ENCODE results near the gene TUBGCP3. TPM values are rescaled to one million over a fixed set of nuclear protein-coding genes. Genes with fewer than 3 reads are reported as not detected.

TUBGCP3 gene
- total RNA-seq, 2 experiments from 2014 or later = 30.6 to 31.3 TPM

DNA sequence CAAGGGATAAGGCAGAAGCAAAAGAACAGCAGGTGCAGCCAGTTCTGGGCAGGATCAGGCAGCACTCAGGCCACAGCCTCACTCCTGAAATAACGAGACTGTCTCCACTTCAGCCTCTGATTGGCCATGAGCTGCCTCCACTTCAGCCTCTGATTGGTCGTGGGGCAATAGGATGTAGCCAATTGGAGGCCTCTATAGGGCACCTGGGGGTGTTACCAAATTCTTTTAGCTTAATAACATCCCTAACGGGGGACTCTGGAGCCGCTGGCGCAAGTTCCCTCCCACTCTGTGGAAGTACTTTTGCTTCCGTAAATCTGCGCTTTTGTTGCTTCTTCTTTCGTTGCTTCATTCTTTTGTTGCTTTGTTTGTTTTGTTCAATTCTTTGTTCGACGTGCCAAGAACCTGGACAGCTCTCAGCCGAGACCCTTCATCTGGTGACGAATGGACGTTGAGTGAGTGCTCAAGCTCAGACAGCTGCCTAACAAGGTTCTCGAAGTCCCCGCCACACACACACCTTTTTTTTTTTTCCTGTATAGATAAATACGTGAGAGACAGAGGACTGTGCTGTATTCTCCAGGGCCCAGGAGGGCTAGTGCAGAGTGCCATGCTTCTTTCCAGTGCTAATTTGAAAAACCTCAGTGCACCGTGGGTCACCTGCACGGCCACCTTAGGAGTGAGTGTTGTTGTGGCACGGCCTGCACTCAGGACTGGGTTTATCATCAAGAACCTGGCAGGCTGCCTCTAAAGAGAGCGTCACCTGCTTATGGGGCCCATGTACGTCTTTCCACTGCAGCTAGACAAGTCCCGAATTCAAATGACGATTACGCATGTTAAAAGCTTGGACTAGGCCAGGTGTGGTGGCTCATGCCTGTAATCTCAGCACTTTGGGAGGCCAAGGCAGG, 32.0 kb upstream of the TUBGCP3 start:
- no peaks in the 10 kb centered on the region for H3K36me3 Mint-ChIP-seq (ENCODE audit: low read depth)
- DNase-seq (peak in 2 of 14 experiments; percentile 19 to 34), ATAC-seq (ENCODE audit: poor library complexity) (no peak)
- ChIA-PET POLR2A (no interaction called here), CTCF (no interaction called here)
- peaks cover 18% of the 10 kb centered on the region for H3K27me3 Mint-ChIP-seq
- Histone ChIP-seq H3K4me1 (ENCODE audit: insufficient read depth, low read length) (no peaks in the 10 kb centered on the region), H3K9me3 (ENCODE audit: control insufficient read depth in 1 of 2, insufficient read depth in 1 of 2, low read length in 2 of 2) (no peaks in the 10 kb centered on the region), H3K27ac (ENCODE audit: low read depth in 1 of 2, low read length in 2 of 2) (no peak overlapping the region), H3K27me3 (ENCODE audit: control insufficient read depth in 1 of 2, insufficient read depth in 2 of 2, low read length in 2 of 2) (no peaks in the 10 kb centered on the region), H3K4me3 (ENCODE audit: low read length) (no peak overlapping the region), H3K36me3 (ENCODE audit: insufficient read depth, low read length) (no peaks in the 10 kb centered on the region)
- H3K4me3 Mint-ChIP-seq = no peak overlapping the region
- no peaks in the 10 kb centered on the region for H3K9me3 Mint-ChIP-seq
- TF ChIP-seq, protein P1, sequence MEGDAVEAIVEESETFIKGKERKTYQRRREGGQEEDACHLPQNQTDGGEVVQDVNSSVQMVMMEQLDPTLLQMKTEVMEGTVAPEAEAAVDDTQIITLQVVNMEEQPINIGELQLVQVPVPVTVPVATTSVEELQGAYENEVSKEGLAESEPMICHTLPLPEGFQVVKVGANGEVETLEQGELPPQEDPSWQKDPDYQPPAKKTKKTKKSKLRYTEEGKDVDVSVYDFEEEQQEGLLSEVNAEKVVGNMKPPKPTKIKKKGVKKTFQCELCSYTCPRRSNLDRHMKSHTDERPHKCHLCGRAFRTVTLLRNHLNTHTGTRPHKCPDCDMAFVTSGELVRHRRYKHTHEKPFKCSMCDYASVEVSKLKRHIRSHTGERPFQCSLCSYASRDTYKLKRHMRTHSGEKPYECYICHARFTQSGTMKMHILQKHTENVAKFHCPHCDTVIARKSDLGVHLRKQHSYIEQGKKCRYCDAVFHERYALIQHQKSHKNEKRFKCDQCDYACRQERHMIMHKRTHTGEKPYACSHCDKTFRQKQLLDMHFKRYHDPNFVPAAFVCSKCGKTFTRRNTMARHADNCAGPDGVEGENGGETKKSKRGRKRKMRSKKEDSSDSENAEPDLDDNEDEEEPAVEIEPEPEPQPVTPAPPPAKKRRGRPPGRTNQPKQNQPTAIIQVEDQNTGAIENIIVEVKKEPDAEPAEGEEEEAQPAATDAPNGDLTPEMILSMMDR (IDR thresholded peaks at IDR 0.05) = no peak
- intact Hi-C loops (cut with DNase I, micrococcal nuclease) = no loop called here
- H3K27ac Mint-ChIP-seq = no peak overlapping the region
- H3K4me1 Mint-ChIP-seq (ENCODE audit: low read depth) = no peaks in the 10 kb centered on the region

DNA sequence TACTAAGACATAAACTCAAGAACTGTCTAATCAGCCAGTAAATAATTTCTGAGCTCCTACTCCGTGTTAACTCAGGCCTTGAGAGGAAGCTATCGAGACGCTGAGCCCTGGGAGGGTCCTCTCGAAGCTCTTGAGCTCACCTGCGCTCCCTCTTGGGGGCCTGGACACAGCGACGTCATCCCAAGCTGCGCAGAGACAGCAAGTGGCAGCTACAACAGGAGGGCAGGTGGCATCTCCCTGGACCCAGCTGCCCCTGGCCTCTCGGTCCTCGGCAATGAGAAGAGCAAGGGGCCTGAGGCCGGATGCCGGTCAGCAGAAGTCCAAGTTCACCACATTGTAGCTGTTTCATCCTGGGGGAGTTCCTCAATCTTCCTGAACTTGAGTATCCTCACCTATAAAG, 30.5 kb upstream of the TUBGCP3 start:
- Histone ChIP-seq H3K27me3 (ENCODE audit: control insufficient read depth in 1 of 2, insufficient read depth in 2 of 2, low read length in 2 of 2) (no peaks in the 10 kb centered on the region), H3K36me3 (ENCODE audit: insufficient read depth, low read length) (no peaks in the 10 kb centered on the region), H3K27ac (ENCODE audit: low read depth in 1 of 2, low read length in 2 of 2) (no peak overlapping the region), H3K4me1 (ENCODE audit: insufficient read depth, low read length) (no peaks in the 10 kb centered on the region), H3K4me3 (ENCODE audit: low read length) (no peak overlapping the region), H3K9me3 (ENCODE audit: control insufficient read depth in 1 of 2, insufficient read depth in 1 of 2, low read length in 2 of 2) (no peaks in the 10 kb centered on the region)
- H3K27me3 Mint-ChIP-seq = peaks cover 15% of the 10 kb centered on the region
- ATAC-seq (ENCODE audit: poor library complexity) = no peak
- intact Hi-C loops (cut with DNase I, micrococcal nuclease) = no loop called here
- no peaks in the 10 kb centered on the region for H3K36me3 Mint-ChIP-seq (ENCODE audit: low read depth)
- H3K27ac Mint-ChIP-seq = no peak overlapping the region
- no peak for DNase-seq
- POLR2A ChIA-PET = no interaction called here
- H3K4me1 Mint-ChIP-seq (ENCODE audit: low read depth) = no peaks in the 10 kb centered on the region
- H3K4me3 Mint-ChIP-seq = no peak overlapping the region
- TF ChIP-seq, protein P1 (IDR thresholded peaks at IDR 0.05) = no peak
- CTCF ChIA-PET = no interaction called here
- H3K9me3 Mint-ChIP-seq = no peaks in the 10 kb centered on the region

DNA sequence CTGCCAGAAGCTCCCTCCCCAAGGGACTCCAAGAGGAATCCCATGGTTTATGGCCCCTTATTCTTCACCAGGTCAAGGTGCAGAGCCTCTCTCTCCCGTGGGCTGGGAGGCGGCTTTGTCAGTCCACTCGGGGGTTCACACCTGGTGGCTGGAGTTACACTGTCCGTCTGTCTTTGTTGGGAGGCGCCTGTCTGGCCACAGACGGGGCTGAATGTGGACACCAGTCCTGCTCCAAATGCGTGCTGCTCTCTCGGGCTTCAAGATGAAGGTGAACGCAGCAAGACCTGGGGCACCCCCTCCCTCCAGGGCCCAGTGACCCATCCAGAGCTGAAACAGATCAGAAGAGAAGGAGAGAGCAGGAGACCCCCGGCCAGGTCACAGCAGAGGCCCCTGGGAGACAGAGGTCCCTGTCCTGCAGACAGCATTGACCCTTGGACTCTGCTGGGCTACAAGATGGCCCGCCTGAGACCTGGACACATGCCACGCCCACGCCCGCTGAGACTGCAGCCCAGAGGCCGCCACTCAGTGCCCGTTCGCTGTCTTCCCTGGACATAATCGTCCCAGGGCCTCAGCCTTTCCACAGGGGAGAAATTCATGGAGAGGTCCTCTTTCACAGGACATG, 29.9 kb upstream of the TUBGCP3 start:
- Mint-ChIP-seq H3K4me1 (ENCODE audit: low read depth) (no peaks in the 10 kb centered on the region), H3K27ac (no peak overlapping the region), H3K9me3 (no peaks in the 10 kb centered on the region), H3K4me3 (no peak overlapping the region), H3K27me3 (peaks cover 14% of the 10 kb centered on the region), H3K36me3 (ENCODE audit: low read depth) (no peaks in the 10 kb centered on the region)
- no peaks in the 10 kb centered on the region for H3K27me3 ChIP-seq (ENCODE audit: control insufficient read depth in 1 of 2, insufficient read depth in 2 of 2, low read length in 2 of 2)
- DNase-seq = no peak
- CTCF ChIA-PET = no interaction called here
- TF ChIP-seq, protein P1 (IDR thresholded peaks at IDR 0.05) = no peak
- H3K4me1 ChIP-seq (ENCODE audit: insufficient read depth, low read length) = no peaks in the 10 kb centered on the region
- H3K9me3 ChIP-seq (ENCODE audit: control insufficient read depth in 1 of 2, insufficient read depth in 1 of 2, low read length in 2 of 2) = no peaks in the 10 kb centered on the region
- H3K36me3 ChIP-seq (ENCODE audit: insufficient read depth, low read length) = no peaks in the 10 kb centered on the region
- H3K4me3 ChIP-seq (ENCODE audit: low read length) = no peak overlapping the region
- intact Hi-C loops (cut with DNase I, micrococcal nuclease) = loop anchor here in 1 of 2 experiments (1.0 kb wide), 1 partner anchor 19 kb away; no protein-coding TSS in a partner anchor
- no peak overlapping the region for H3K27ac ChIP-seq (ENCODE audit: low read depth in 1 of 2, low read length in 2 of 2)
- POLR2A ChIA-PET = no interaction called here
- ATAC-seq (ENCODE audit: poor library complexity) = no peak
